A673 (cell line): Measurements from ENCODE around the gene MED31.

Experiments
- EZH2 ChIP-seq: fragments of 200-600 bp; sonication (generic); IDR thresholded peaks from 2 replicates; pipeline ENCODE4 v1.6.1; 2017; ENCODE audit warnings: borderline replicate concordance, low read depth, mild to moderate bottlenecking, mixed read lengths, antibody characterized with exemption, low read length; ENCODE audit not compliant: poor library complexity, severe bottlenecking
- TF ChIP-seq, protein P1 (sequence below): fragments of 300-800, 200-600 bp; sonication (generic); conservative IDR thresholded peaks from 2 replicates; pipeline ENCODE4 v1.5.1; 2017; ENCODE audit warnings: low read depth, mild to moderate bottlenecking, antibody characterized with exemption, low read length, moderate library complexity, mixed read lengths

- TF ChIP-seq, protein P1, sequence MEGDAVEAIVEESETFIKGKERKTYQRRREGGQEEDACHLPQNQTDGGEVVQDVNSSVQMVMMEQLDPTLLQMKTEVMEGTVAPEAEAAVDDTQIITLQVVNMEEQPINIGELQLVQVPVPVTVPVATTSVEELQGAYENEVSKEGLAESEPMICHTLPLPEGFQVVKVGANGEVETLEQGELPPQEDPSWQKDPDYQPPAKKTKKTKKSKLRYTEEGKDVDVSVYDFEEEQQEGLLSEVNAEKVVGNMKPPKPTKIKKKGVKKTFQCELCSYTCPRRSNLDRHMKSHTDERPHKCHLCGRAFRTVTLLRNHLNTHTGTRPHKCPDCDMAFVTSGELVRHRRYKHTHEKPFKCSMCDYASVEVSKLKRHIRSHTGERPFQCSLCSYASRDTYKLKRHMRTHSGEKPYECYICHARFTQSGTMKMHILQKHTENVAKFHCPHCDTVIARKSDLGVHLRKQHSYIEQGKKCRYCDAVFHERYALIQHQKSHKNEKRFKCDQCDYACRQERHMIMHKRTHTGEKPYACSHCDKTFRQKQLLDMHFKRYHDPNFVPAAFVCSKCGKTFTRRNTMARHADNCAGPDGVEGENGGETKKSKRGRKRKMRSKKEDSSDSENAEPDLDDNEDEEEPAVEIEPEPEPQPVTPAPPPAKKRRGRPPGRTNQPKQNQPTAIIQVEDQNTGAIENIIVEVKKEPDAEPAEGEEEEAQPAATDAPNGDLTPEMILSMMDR, result no peak
- TF ChIP-seq EZH2, result no peak
Observed at GRCh38 chr17:6695565-6695964, 44.2 kb upstream of the MED31 start.
